Measurements from ENCODE around the gene CIDEB. TPM values are rescaled to one million over a fixed set of nuclear protein-coding genes. Genes with fewer than 3 reads are reported as not detected.

The CIDEB gene
- total RNA-seq, 1 experiment from 2014 or later, result not detected

DNA sequence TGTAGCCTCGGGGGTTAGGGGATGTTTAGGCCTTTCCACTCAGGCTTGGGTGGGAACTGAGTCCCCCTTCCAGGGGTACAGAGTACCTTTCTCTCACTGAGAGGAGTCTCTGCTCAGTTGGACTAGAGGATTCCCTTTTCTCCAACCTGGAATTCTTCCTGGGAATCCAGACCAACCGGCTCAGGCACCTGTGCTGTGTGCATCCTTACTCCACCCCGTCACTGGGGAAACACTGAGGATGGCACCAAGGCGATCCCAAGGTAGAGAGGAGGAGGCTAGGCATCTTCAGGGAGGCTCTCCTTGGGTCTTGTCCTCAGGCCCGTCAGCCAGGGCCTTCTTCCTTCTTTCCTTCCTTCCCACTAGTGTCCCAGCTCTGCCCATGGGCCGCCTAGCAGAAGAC is 43.9 kb downstream of the CIDEB start:
- Histone ChIP-seq H3K4me1 (ENCODE audit: insufficient read depth, low read length) (no peaks in the 10 kb centered on the region), H3K56ac (ENCODE audit: insufficient read length, low read depth, low read length) (no peak overlapping the region), H2BK120ac (ENCODE audit: low read depth, low read length, poor library complexity, severe bottlenecking) (no peak overlapping the region), H4K5ac (ENCODE audit: insufficient read length, low read depth, low read length) (no peak overlapping the region), H3K27ac (ENCODE audit: insufficient read length, low read depth, low read length) (no peak overlapping the region), H3K4ac (ENCODE audit: low read depth, low read length) (no peak overlapping the region), H4K20me1 (ENCODE audit: control insufficient read depth, insufficient read depth, insufficient read length) (no peaks in the 10 kb centered on the region), H3K14ac (ENCODE audit: insufficient read depth, low read length) (no peak overlapping the region), H4K91ac (ENCODE audit: insufficient read length, low read depth, low read length) (no peak overlapping the region), H3K23ac (ENCODE audit: insufficient read length, low read depth, low read length) (no peak overlapping the region), H3K4me2 (ENCODE audit: insufficient read depth, insufficient read length, low read length) (no peak overlapping the region), H3K27me3 (ENCODE audit: insufficient read depth, low read length) (no peaks in the 10 kb centered on the region), H2BK15ac (ENCODE audit: low read depth, low read length) (no peak overlapping the region), H3K79me1 (ENCODE audit: insufficient read depth, low read depth, low read length, poor library complexity, severe bottlenecking) (no peaks in the 10 kb centered on the region), H3K23me2 (ENCODE audit: insufficient read length, low read depth, low read length, poor library complexity, severe bottlenecking) (no peaks in the 10 kb centered on the region), H3T11ph (ENCODE audit: low read length) (no peak overlapping the region), H2BK20ac (ENCODE audit: low read depth, low read length, poor library complexity, severe bottlenecking) (no peak overlapping the region), H3K79me2 (ENCODE audit: insufficient read depth, low read length) (no peaks in the 10 kb centered on the region), H3K9ac (ENCODE audit: extremely low read depth, insufficient read length, low read length) (no peak overlapping the region), H4K8ac (replicated peaks; ENCODE audit: insufficient read length, low read depth, low read length) (no peak overlapping the region), H2AK5ac (ENCODE audit: insufficient read length, low read length) (no peak overlapping the region), H3K9me3 (ENCODE audit: control insufficient read depth, low read depth, low read length) (no peaks in the 10 kb centered on the region), H2BK5ac (ENCODE audit: insufficient read length, low read length) (no peak overlapping the region), H2BK12ac (ENCODE audit: insufficient read length, low read depth, low read length) (no peak overlapping the region), H3K18ac (ENCODE audit: insufficient read length, low read depth, low read length) (no peak overlapping the region), H2AFZ (ENCODE audit: low read length) (no peak overlapping the region)
- no peaks in the 10 kb centered on the region; a peak in 1 of 4 replicates for H3K4me1 Mint-ChIP-seq
- TF ChIP-seq, protein P1, sequence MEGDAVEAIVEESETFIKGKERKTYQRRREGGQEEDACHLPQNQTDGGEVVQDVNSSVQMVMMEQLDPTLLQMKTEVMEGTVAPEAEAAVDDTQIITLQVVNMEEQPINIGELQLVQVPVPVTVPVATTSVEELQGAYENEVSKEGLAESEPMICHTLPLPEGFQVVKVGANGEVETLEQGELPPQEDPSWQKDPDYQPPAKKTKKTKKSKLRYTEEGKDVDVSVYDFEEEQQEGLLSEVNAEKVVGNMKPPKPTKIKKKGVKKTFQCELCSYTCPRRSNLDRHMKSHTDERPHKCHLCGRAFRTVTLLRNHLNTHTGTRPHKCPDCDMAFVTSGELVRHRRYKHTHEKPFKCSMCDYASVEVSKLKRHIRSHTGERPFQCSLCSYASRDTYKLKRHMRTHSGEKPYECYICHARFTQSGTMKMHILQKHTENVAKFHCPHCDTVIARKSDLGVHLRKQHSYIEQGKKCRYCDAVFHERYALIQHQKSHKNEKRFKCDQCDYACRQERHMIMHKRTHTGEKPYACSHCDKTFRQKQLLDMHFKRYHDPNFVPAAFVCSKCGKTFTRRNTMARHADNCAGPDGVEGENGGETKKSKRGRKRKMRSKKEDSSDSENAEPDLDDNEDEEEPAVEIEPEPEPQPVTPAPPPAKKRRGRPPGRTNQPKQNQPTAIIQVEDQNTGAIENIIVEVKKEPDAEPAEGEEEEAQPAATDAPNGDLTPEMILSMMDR (conservative IDR thresholded peaks at IDR 0.05), result no peak
- H3K9me3 Mint-ChIP-seq, result no peaks in the 10 kb centered on the region
- no peak overlapping the region for H3K4me3 Mint-ChIP-seq
- peaks cover 3 to 17% (median 14%) of the 10 kb centered on the region in 3 experiments; a peak in 5 of 7 replicates for H3K36me3 Mint-ChIP-seq (ENCODE audit: insufficient read depth in 1 of 3, low read depth in 3 of 3)
- no CpG with 5 or more reads among the region's 6 CpGs for WGBS (ENCODE audit: extremely low coverage, insufficient read length, low lambda C conversion rate)
- no peak overlapping the region for H3K27ac Mint-ChIP-seq
- H3K27me3 Mint-ChIP-seq (ENCODE audit: low read depth), result no peaks in the 10 kb centered on the region; the same call in 1 of the 2 replicates
- no peak for DNase-seq
